Activated B cell treated with CpG ODN at 0.5 μM for 24 hours (primary cell): Measurements from ENCODE around the gene WDR54. TPM values are rescaled to one million over a fixed set of nuclear protein-coding genes. Genes with fewer than 3 reads are reported as not detected.

ENCODE experiments used
- ATAC-seq: fragments of 200-7000 bp; cut with Tn5 transposase; one replicate; pipeline ENCODE4 v1.10.0; 2021; ENCODE audit warnings: low read depth, mild to moderate bottlenecking, moderate library complexity
- CTCF ChIA-PET: fragments of 350-600 bp; sonication (Branson Sonifier 250); formaldehyde crosslinking; loops from one replicate; lab custom pipeline; 2021; ENCODE audit warnings: antibody characterized with exemption; lab: Charles Lee
- POLR2A ChIA-PET: fragments of 350-600 bp; sonication (Branson Sonifier 250); formaldehyde crosslinking; loops from one replicate; lab custom pipeline; 2021; ENCODE audit warnings: antibody characterized with exemption; lab: Charles Lee
- DNase-seq: peaks from one replicate; pipeline ENCODE4 v3.0.0; 2022
- H3K27ac Mint-ChIP-seq: one replicate; pipeline ENCODE4 v1.8.0; 2020; ENCODE audit warnings: mixed read lengths
- H3K27me3 Mint-ChIP-seq: one replicate; pipeline ENCODE4 v1.8.0; 2021; ENCODE audit warnings: mixed read lengths
- H3K36me3 Mint-ChIP-seq: one replicate; pipeline ENCODE4 v1.8.0; 2021; ENCODE audit warnings: low read depth, mixed read lengths
- H3K4me1 Mint-ChIP-seq: one replicate; pipeline ENCODE4 v1.8.0; 2021; ENCODE audit warnings: mixed read lengths
- H3K4me3 Mint-ChIP-seq: one replicate; pipeline ENCODE4 v1.8.0; 2020; ENCODE audit warnings: mild to moderate bottlenecking, mixed read lengths
- H3K9me3 Mint-ChIP-seq: one replicate; pipeline ENCODE4 v1.8.0; 2020; ENCODE audit warnings: mixed read lengths
- intact Hi-C: fragments of 100-400 bp; cut with micrococcal nuclease; formaldehyde crosslinking; loops from one replicate; pipeline ENCODE4 v1.15.1; 2024
- total RNA-seq: library from RNA; stranded (reverse); gene quantifications from 2 replicates; pipeline ENCODE4 v1.2.3, GENCODE V29; 2022
- TF ChIP-seq, protein P1 (sequence below): fragments of 200-600 bp; IDR thresholded peaks from one replicate; pipeline ENCODE4 v1.8.0; 2022; ENCODE audit warnings: antibody characterized with exemption, mild to moderate bottlenecking

WDR54 gene, protein sequence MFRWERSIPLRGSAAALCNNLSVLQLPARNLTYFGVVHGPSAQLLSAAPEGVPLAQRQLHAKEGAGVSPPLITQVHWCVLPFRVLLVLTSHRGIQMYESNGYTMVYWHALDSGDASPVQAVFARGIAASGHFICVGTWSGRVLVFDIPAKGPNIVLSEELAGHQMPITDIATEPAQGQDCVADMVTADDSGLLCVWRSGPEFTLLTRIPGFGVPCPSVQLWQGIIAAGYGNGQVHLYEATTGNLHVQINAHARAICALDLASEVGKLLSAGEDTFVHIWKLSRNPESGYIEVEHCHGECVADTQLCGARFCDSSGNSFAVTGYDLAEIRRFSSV
- 32.3 and 33.5 TPM in 2 replicates for total RNA-seq

DNA sequence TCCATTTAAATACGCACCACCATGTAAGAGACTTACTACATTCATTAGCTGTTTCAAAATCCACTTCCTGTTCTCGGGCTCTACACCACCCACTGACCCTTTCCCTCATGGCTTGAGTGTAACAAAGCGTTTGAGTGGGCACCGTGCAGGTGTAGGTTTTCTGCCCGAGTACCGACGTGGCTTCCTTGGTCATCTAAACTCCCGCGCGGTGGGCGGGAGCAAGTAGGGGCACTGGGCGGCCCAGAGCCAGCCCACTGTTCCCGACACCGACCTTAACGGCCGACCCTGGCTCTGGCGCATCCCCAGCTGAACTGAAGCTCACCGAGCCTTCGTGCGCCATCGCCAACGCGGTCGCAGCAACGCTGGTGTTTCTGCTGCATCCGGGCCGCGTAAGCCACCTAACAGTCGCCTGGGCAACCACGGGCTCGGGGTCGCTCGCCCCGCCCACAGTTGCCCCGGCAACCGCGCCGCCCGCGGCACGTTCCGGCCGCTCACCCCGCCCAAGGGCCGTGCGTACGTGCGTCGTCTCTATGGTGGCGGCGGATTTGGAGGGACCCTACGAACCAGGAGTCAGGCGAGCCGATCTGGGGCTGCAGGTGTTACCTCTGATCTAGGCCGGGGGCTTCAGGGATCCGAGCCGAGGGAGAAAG lies at the start of gene WDR54, which contains the start of gene C2orf81:
TSS of gene WDR54 (plus strand) at position 510 of the 650 bp plus-strand sequence. CDS start 424 bp downstream, outside the sequence.
TSS of gene C2orf81 (minus strand) at position 399 of the 650 bp plus-strand sequence. CDS start at position 340, 59 bp downstream.
- Mint-ChIP-seq H3K27ac (peak within 1 kb of the TSS; percentile 96), H3K4me1 (peaks cover 44% of the 10 kb centered on the region), H3K9me3 (no peaks in the 10 kb centered on the region), H3K4me3 (peak within 1 kb of the TSS; percentile 99), H3K27me3 (no peaks in the 10 kb centered on the region), H3K36me3 (peaks cover 17% of the 10 kb centered on the region)
- TF ChIP-seq, protein P1, sequence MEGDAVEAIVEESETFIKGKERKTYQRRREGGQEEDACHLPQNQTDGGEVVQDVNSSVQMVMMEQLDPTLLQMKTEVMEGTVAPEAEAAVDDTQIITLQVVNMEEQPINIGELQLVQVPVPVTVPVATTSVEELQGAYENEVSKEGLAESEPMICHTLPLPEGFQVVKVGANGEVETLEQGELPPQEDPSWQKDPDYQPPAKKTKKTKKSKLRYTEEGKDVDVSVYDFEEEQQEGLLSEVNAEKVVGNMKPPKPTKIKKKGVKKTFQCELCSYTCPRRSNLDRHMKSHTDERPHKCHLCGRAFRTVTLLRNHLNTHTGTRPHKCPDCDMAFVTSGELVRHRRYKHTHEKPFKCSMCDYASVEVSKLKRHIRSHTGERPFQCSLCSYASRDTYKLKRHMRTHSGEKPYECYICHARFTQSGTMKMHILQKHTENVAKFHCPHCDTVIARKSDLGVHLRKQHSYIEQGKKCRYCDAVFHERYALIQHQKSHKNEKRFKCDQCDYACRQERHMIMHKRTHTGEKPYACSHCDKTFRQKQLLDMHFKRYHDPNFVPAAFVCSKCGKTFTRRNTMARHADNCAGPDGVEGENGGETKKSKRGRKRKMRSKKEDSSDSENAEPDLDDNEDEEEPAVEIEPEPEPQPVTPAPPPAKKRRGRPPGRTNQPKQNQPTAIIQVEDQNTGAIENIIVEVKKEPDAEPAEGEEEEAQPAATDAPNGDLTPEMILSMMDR: no peak
- ChIA-PET CTCF (interaction anchor here (1.2 to 1.6 kb wide), 2 partner anchors 19 to 35 kb away, joined by 3 to 6 read pairs; no protein-coding TSS in a partner anchor), POLR2A (interaction anchor here (0.6 to 4.8 kb wide), 12 partner anchors 15 to 414 kb away, joined by 3 to 35 read pairs (median 4); partner anchors contain the start of genes INO80B, MOGS, MRPL53 and WBP1)
- ATAC-seq (peak; percentile 88), DNase-seq (peak; percentile 97)
- intact Hi-C loops: loop anchor here (1.0 to 5.0 kb wide), 9 partner anchors 19 to 224 kb away; partner anchors contain the start of genes AUP1, CCDC142, HTRA2 and MRPL53

DNA sequence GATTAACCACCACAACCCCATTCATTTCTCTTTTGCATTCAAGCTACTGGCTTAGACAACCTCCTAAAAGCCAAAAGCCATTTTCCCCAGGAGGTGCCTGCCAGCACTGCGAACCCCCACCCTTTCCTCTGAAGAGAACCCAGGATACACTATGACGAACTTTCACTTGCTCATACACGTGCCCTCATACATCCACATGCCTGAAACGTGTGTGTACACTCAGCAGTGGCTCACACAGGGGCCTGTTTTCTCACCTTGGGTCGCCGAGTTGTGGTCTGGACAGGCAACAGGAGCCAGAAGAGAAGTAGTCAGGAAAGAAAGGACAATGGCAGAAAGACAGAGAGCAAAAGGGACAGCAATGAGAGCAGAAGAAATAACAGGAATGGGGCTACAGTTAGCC lies 48.9 kb upstream of the WDR54 start:
- peaks cover 84% of the 10 kb centered on the region for H3K36me3 Mint-ChIP-seq
- ATAC-seq: no peak
- DNase-seq: no peak
- no peaks in the 10 kb centered on the region for H3K27me3 Mint-ChIP-seq
- no peak overlapping the region for H3K4me3 Mint-ChIP-seq
- no peaks in the 10 kb centered on the region for H3K9me3 Mint-ChIP-seq
- CTCF ChIA-PET: interaction anchor here (0.9 kb wide), 1 partner anchor 123 kb away, joined by 3 read pairs; no protein-coding TSS in a partner anchor
- no peak overlapping the region for H3K27ac Mint-ChIP-seq
- POLR2A ChIA-PET: no interaction called here
- intact Hi-C loops: no loop called here
- TF ChIP-seq, protein P1: no peak
- H3K4me1 Mint-ChIP-seq: no peaks in the 10 kb centered on the region

DNA sequence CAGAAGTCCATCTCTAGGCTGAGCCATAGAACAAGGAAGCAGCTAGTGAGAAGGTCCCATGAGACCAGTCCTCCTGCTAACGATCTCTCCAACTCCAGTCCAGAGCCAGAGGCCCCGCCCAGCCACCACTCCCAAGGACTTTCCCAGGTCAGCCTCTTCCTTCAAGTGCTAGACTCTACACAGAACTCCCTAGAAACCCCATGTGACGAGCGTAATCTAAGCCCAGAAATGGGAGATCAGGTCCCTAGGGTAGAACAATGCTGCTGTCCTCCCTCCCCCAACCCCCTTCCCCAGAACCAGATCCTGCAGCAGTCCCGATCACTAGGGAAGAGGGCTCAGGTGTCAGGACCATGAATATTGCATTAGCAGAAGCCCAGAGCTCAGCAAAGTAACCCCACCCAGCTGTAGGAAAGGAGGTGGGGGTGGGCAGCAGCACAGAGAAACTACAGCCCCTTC lies 48.3 kb upstream of the WDR54 start:
- TF ChIP-seq, protein P1: no peak
- H3K4me3 Mint-ChIP-seq: no peak overlapping the region
- no peaks in the 10 kb centered on the region for H3K4me1 Mint-ChIP-seq
- H3K27me3 Mint-ChIP-seq: no peaks in the 10 kb centered on the region
- intact Hi-C loops: no loop called here
- H3K27ac Mint-ChIP-seq: no peak overlapping the region
- no peaks in the 10 kb centered on the region for H3K9me3 Mint-ChIP-seq
- ATAC-seq (no peak), DNase-seq (no peak)
- ChIA-PET POLR2A (no interaction called here), CTCF (no interaction called here)
- H3K36me3 Mint-ChIP-seq: peaks cover 83% of the 10 kb centered on the region

DNA sequence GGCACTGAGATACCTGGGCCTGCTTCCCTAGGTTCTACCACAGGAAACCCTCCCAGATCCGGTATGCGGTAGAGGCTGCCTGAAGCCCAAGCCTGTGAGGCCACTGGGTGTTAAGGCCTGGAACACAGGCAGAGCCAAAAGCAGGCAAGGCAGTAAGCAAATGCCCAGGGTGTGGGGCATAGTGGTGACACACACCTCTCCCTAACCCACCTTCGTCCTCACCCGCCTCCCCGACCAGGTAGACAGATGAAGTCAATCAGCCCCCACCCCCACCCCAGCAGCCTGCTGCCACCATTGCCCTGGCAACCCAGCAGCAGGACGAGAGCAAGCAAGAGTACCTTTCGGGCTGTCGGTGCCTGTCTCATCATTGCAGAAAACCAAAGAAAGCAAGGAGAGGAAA lies 47.5 kb upstream of the WDR54 start:
- Mint-ChIP-seq H3K27ac (no peak overlapping the region), H3K9me3 (no peaks in the 10 kb centered on the region), H3K4me3 (no peak overlapping the region), H3K36me3 (peaks cover 76% of the 10 kb centered on the region), H3K27me3 (no peaks in the 10 kb centered on the region), H3K4me1 (no peaks in the 10 kb centered on the region)
- intact Hi-C loops: no loop called here
- CTCF ChIA-PET: no interaction called here
- POLR2A ChIA-PET: no interaction called here
- TF ChIP-seq, protein P1: no peak
- DNase-seq (no peak), ATAC-seq (no peak)
